ENCODE measurements around the gene SNTB2.
"Not testable (repeated sequence)": the region's sequence is repeated elsewhere in the genome, so short reads cannot be mapped to it uniquely, and the experiment has no call there.

SNTB2 gene

GRCh38 chr16:69239851-69240250 lies 52.9 kb downstream of the SNTB2 start:
- DNase-seq, result no peak

GRCh38 chr16:69240331-69240730 lies 53.4 kb downstream of the SNTB2 start:
- DNase-seq, result no peak

GRCh38 chr16:69241926-69242325 lies 55.0 kb downstream of the SNTB2 start:
- no peak for DNase-seq

GRCh38 chr16:69243479-69243878 lies 56.5 kb downstream of the SNTB2 start:
- DNase-seq, result no peak

GRCh38 chr16:69244336-69244735 lies 57.4 kb downstream of the SNTB2 start:
- DNase-seq, result no peak

- no peak for DNase-seq
These were observed 63.1 kb downstream of the SNTB2 start for GRCh38 chr16:69250081-69250480.

GRCh38 chr16:69253870-69254341 lies 66.9 kb downstream of the SNTB2 start:
- no peak for DNase-seq

- not testable (repeated sequence) for DNase-seq
These were observed 72.4 kb downstream of the SNTB2 start for GRCh38 chr16:69259428-69259764.

- no peak for DNase-seq
These were observed 73.1 kb downstream of the SNTB2 start for GRCh38 chr16:69260019-69260418.

GRCh38 chr16:69260506-69260905 lies 73.5 kb downstream of the SNTB2 start:
- DNase-seq, result no peak

GRCh38 chr16:69266334-69267063 lies 79.5 kb downstream of the SNTB2 start:
- no peak for DNase-seq

- DNase-seq, result no peak
These were observed 80.7 kb downstream of the SNTB2 start for GRCh38 chr16:69267633-69268032.

GRCh38 chr16:69270395-69270794 lies 83.4 kb downstream of the SNTB2 start:
- no peak for DNase-seq

GRCh38 chr16:69270831-69271230 lies 83.9 kb downstream of the SNTB2 start:
- DNase-seq, result no peak

GRCh38 chr16:69273009-69273408 lies 86.0 kb downstream of the SNTB2 start:
- DNase-seq, result no peak

GRCh38 chr16:69274699-69275235 lies 87.8 kb downstream of the SNTB2 start:
- no peak for DNase-seq

GRCh38 chr16:69276148-69277115 lies 89.5 kb downstream of the SNTB2 start:
- no peak for DNase-seq

- DNase-seq, result no peak
These were observed 90.4 kb downstream of the SNTB2 start for GRCh38 chr16:69277413-69277812.

- DNase-seq, result no peak
These were observed 96.9 kb downstream of the SNTB2 start for GRCh38 chr16:69283851-69284250.

- DNase-seq, result no peak
These were observed 98.3 kb downstream of the SNTB2 start for GRCh38 chr16:69285240-69285639.

GRCh38 chr16:69286941-69287713 lies 100.2 kb downstream of the SNTB2 start:
- no peak for DNase-seq

GRCh38 chr16:69291657-69292056 lies 104.7 kb downstream of the SNTB2 start:
- not testable (repeated sequence) for DNase-seq

- no peak for DNase-seq
These were observed 106.4 kb downstream of the SNTB2 start for GRCh38 chr16:69293401-69293800.

Measured in CD4-positive, alpha-beta T cell treated with Interferon gamma for 1 hour (primary cell).